Peyer's patch (tissue), 4 donors: ENCODE data around the gene FBH1. TPM values are rescaled to one million over a fixed set of nuclear protein-coding genes. Genes with fewer than 3 reads are reported as not detected.
A peak's percentile ranks its signal among the peaks of the same experiment; 100 is the strongest.

Source experiments
- DNase-seq, 3 donors: peaks; one replicate each; pipeline ENCODE4 v3.0.0-alpha.2; 2017 to 2019
- H3K27ac ChIP-seq, 4 donors: fragments of 200-600 bp; sonication (generic); one replicate each; pipeline ENCODE4 v1.5.1; 2016 to 2019
- H3K27me3 ChIP-seq, 2 donors: fragments of 200-600 bp; sonication (generic); one replicate each; pipeline ENCODE4 v1.5.1; 2019
- H3K36me3 ChIP-seq, 3 donors: fragments of 200-600 bp; sonication (generic); one replicate each; pipeline ENCODE4 v1.5.1; 2016 to 2019
- H3K4me1 ChIP-seq, 4 donors: fragments of 200-600 bp; sonication (generic); one replicate each; pipeline ENCODE4 v1.5.1; 2016 to 2019
- H3K4me3 ChIP-seq, 4 donors: fragments of 200-600 bp; sonication (generic); 1 replicate in 3 of 4; 2 replicates in 1 of 4; pipeline ENCODE4 v1.5.1; 2016 to 2019; ENCODE audit warnings: mild to moderate bottlenecking in 1 of 4
- H3K9me3 ChIP-seq, 4 donors: fragments of 200-600 bp; sonication (generic); one replicate each; pipeline ENCODE4 v1.5.1; 2016 to 2019; ENCODE audit warnings: mild to moderate bottlenecking in 1 of 4
- CTCF ChIP-seq, 6 experiments: fragments of 450-650 bp in 4 of 6; fragments of 200-600 bp in 2 of 6; sonication (generic) in 1 of 6; IDR thresholded peaks; one replicate each; pipeline ENCODE4 v1.5.1; 2017 to 2019; ENCODE audit warnings: antibody characterized with exemption in 6 of 6, mild to moderate bottlenecking in 3 of 6, moderate library complexity in 1 of 6
- POLR2A ChIP-seq, 2 donors: fragments of 450-650 bp; IDR thresholded peaks; one replicate each; pipeline ENCODE4 v1.5.1; 2017; ENCODE audit warnings: antibody characterized with exemption in 2 of 2, mild to moderate bottlenecking in 2 of 2, moderate library complexity in 2 of 2
- total RNA-seq, 4 donors: library from RNA; depleted of rRNA; stranded (reverse); fragments of >200 nt; gene quantifications; one replicate each; pipeline ENCODE4 v1.1.0, GENCODE V29; 2016

The FBH1 gene
- total RNA-seq, 4 donors from 2014 or later: 101 to 169 (median 138) TPM

- DNase-seq: peak in 1 of 3 donors; percentile 38
These were observed 62.8 kb downstream of the FBH1 start for GRCh38 chr10:5952731-5953385.

DNA sequence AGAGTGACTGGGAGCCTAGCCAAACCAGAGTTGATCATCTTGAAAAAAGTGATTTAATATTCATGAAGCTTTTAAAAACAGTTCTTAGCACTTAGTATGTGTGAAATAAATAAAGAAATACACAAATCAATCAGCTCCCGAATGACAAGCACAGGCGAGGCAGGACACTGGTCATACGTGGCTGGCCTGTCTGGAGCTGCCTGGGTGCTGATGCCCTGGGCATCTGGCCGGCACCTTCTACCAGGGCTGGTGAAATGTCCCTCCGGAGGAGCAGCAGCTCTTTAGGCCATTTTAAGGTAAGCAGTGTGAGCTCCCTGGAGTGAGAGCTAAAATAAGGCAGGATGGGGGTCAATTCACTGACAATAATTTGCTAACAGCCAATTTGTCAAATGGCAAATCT is 63.6 kb downstream of the FBH1 start:
- TF ChIP-seq CTCF (IDR thresholded peaks at IDR 0.05): no peak
- TF ChIP-seq POLR2A (IDR thresholded peaks at IDR 0.05): no peak
- Histone ChIP-seq H3K9me3 (no peaks in the 10 kb centered on the region), H3K27me3 (no peaks in the 10 kb centered on the region), H3K27ac (no peak overlapping the region), H3K4me3 (no peak overlapping the region), H3K36me3 (peaks cover 0 to 30% (median 0%) of the 10 kb centered on the region in 3 donors), H3K4me1 (peaks cover 0 to 13% (median 0%) of the 10 kb centered on the region in 4 donors)
- DNase-seq: peak in 1 of 3 donors; percentile 42

More at GRCh38 chr10:5952731-5953385, 62.8 kb downstream of the FBH1 start:
- Histone ChIP-seq H3K4me3 (no peak overlapping the region), H3K9me3 (no peaks in the 10 kb centered on the region), H3K27me3 (no peaks in the 10 kb centered on the region), H3K27ac (no peak overlapping the region), H3K36me3 (peaks cover 0 to 23% (median 0%) of the 10 kb centered on the region in 3 donors), H3K4me1 (peaks cover 0 to 13% (median 0%) of the 10 kb centered on the region in 4 donors)
- TF ChIP-seq CTCF (IDR thresholded peaks at IDR 0.05): no peak

DNA sequence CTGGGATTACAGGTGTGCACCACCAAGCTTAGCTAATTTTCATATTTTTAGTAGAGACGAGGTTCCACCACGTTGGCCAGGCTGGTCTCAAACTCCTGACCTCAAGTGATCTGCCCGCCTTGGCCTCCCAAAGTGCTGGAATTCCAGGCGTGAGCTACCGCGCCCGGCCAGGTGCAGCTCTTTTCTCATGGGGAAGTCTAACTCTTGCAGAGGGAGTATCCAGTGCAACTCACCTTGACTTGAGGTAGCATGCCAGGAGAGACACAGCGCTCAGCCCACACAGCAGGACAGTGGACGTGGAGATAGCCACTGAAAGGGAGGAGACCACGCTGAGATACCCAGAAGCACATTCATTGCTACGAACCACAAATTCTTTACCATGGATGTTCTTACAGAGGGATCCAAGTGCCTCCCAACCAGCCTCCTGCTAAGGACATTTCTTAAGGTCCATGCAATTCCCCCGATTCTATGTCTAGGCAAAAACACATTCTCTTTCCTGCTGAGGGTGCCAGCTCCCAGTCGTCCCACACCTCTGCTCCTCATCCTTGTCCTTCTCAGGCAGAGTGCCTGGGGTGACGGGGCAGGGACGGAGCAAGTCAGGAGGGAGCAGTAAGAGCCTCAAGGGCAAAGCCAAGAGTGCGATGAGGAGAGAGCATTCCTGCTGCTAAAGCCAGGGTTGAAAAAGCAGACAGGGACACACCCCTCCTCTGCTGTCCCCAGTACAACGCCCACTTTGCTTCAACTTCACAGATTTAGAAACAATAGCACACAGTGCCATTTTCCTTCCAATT is 66.3 kb downstream of the FBH1 start:
- peak in 1 of 3 donors; percentile 18 for DNase-seq
- Histone ChIP-seq H3K9me3 (no peaks in the 10 kb centered on the region), H3K4me3 (no peak overlapping the region), H3K36me3 (peaks cover 0 to 50% (median 0%) of the 10 kb centered on the region in 3 donors), H3K27me3 (no peaks in the 10 kb centered on the region), H3K4me1 (peaks cover 0 to under 1% (median 0%) of the 10 kb centered on the region in 4 donors), H3K27ac (no peak overlapping the region)
- TF ChIP-seq POLR2A (IDR thresholded peaks at IDR 0.05): no peak
- TF ChIP-seq CTCF (IDR thresholded peaks at IDR 0.05): no peak

GRCh38 chr10:5958077-5958476 is 68.0 kb downstream of the FBH1 start:
- Histone ChIP-seq H3K36me3 (peaks cover 0 to 61% (median 0%) of the 10 kb centered on the region in 3 donors), H3K4me1 (no peaks in the 10 kb centered on the region), H3K27me3 (no peaks in the 10 kb centered on the region), H3K4me3 (no peak overlapping the region), H3K27ac (no peak overlapping the region), H3K9me3 (no peaks in the 10 kb centered on the region)
- no peak for TF ChIP-seq POLR2A (IDR thresholded peaks at IDR 0.05)
- no peak for TF ChIP-seq CTCF (IDR thresholded peaks at IDR 0.05)
- no peak for DNase-seq

DNA sequence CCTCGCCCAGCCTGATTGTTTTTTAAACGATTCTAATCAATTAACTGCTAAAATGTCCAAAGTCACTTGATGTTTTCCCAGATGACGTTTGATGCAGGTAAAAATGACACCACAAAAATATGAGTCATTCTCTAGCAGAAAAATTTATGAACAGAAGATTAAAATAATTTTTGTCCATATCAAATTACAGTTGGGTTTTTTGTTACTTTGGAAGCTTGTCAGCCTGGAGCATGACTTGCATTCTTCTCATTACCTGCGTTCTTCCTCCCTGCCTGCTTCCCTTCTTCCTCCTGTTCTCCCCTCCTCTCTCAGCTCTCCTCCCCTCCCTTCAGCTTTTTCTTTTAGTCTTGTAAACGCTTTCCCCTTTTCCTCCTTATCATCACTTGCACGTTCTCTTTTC is 68.6 kb downstream of the FBH1 start:
- no peak overlapping the region for H3K27ac ChIP-seq
- no peak overlapping the region for H3K4me3 ChIP-seq
- H3K4me1 ChIP-seq: no peaks in the 10 kb centered on the region
- no peaks in the 10 kb centered on the region for H3K27me3 ChIP-seq
- H3K9me3 ChIP-seq: no peaks in the 10 kb centered on the region
- TF ChIP-seq POLR2A (IDR thresholded peaks at IDR 0.05) (no peak), CTCF (IDR thresholded peaks at IDR 0.05) (no peak)
- DNase-seq: no peak
- peaks cover 0 to 61% (median 0%) of the 10 kb centered on the region in 3 donors for H3K36me3 ChIP-seq
